ENCODE measurements around the gene ATR. TPM values are rescaled to one million over a fixed set of nuclear protein-coding genes. Genes with fewer than 3 reads are reported as not detected.

ATR gene
- total RNA-seq, 1 experiment from 2014 or later = 15.6 TPM

DNA sequence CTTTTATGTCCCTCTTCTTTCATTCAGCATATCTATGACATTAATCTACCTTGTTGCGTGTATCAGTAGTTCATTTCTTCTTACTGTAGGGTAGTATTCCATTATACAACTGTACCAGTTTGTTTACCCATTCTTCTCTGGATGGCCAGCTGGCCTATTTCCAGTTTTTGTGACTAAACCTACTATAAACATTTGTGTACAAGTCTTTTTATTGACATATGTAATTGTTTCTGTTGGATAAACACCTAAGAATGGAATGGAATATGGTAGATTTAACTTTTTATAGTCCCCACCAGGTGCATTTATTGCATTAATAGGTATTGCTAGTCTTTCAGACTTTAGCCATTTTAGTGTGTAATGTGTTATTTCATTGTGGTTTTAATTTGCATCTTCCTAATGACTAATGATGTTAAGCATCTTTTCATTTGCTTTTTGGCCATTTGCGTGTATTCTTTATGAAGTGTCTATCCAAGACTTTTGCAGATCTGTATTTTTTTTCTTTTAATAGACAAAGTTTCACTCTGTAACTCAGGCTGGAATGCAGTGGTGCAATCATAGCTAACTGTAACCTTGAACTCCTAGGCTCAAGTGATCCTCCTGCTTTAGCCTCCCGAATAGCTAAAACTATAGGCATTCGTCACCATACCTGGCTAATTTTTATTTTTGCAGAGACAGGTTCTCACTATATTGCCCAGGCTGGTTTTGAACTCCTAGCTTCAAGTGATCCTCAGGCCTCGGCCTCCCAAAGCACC is 88.8 kb downstream of the ATR start:
- H3K4me2 ChIP-seq (ENCODE audit: low read length) = peak overlapping the region; percentile 11; the same call in 1 of the 2 replicates
- ChIA-PET POLR2A (ENCODE audit: unreplicated experiment) (no interaction called here), CTCF (interaction anchor here (0.5 kb wide), 1 partner anchor 505 kb away, joined by 4 read pairs; no protein-coding TSS in a partner anchor)
- H4K20me1 ChIP-seq (ENCODE audit: low read length) = no peaks in the 10 kb centered on the region
- H3K79me2 ChIP-seq (ENCODE audit: low read length) = no peaks in the 10 kb centered on the region
- no peaks in the 10 kb centered on the region for H3K27me3 ChIP-seq (ENCODE audit: low read length)
- H3F3A ChIP-seq (ENCODE audit: low read length, unreplicated experiment) = no peaks in the 10 kb centered on the region
- no peak overlapping the region for H2AFZ ChIP-seq (ENCODE audit: low read length)
- no peak overlapping the region for H3K4me3 ChIP-seq (ENCODE audit: low read length)
- intact Hi-C loops (cut with micrococcal nuclease) = no loop called here
- TF ChIP-seq, protein P1, sequence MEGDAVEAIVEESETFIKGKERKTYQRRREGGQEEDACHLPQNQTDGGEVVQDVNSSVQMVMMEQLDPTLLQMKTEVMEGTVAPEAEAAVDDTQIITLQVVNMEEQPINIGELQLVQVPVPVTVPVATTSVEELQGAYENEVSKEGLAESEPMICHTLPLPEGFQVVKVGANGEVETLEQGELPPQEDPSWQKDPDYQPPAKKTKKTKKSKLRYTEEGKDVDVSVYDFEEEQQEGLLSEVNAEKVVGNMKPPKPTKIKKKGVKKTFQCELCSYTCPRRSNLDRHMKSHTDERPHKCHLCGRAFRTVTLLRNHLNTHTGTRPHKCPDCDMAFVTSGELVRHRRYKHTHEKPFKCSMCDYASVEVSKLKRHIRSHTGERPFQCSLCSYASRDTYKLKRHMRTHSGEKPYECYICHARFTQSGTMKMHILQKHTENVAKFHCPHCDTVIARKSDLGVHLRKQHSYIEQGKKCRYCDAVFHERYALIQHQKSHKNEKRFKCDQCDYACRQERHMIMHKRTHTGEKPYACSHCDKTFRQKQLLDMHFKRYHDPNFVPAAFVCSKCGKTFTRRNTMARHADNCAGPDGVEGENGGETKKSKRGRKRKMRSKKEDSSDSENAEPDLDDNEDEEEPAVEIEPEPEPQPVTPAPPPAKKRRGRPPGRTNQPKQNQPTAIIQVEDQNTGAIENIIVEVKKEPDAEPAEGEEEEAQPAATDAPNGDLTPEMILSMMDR (conservative IDR thresholded peaks at IDR 0.05; ENCODE audit: low read depth, low read length) = no peak
- TF ChIP-seq EZH2 (IDR thresholded peaks at IDR 0.05; ENCODE audit: low read length, unreplicated experiment) (no peak), EZH2phosphoT487 (IDR thresholded peaks at IDR 0.05; ENCODE audit: borderline replicate concordance, low read length) (no peak)
- DNase-seq = peak; percentile 92
- peaks cover 26% of the 10 kb centered on the region; the same call in 1 of the 2 replicates for H3K36me3 ChIP-seq (ENCODE audit: low read depth, low read length)
- peaks cover 27% of the 10 kb centered on the region for H3K4me1 ChIP-seq (ENCODE audit: insufficient read depth, low read length)
- ATAC-seq = peak; percentile 88
- H3K27ac ChIP-seq (ENCODE audit: low read length) = peak overlapping the region; percentile 84
- no peaks in the 10 kb centered on the region for H3K9me2 ChIP-seq (replicated peaks; ENCODE audit: low read length)
- H3K9ac ChIP-seq (ENCODE audit: low read length) = no peak overlapping the region; the same call in 1 of the 2 replicates
- H3K9me3 ChIP-seq (ENCODE audit: low read length) = no peaks in the 10 kb centered on the region
- no TSS peak for BruUV-seq (replicated peaks)

GRCh38 chr3:142484912-142485435 is 93.6 kb downstream of the ATR start:
- H3K27ac ChIP-seq (ENCODE audit: low read length) = peak overlapping the region; percentile 76
- TF ChIP-seq EZH2 (IDR thresholded peaks at IDR 0.05; ENCODE audit: low read length, unreplicated experiment) (no peak), EZH2phosphoT487 (IDR thresholded peaks at IDR 0.05; ENCODE audit: borderline replicate concordance, low read length) (no peak)
- TF ChIP-seq, protein P1 (conservative IDR thresholded peaks at IDR 0.05; ENCODE audit: low read depth, low read length) = no peak
- H3K79me2 ChIP-seq (ENCODE audit: low read length) = no peaks in the 10 kb centered on the region
- no peaks in the 10 kb centered on the region for H3K27me3 ChIP-seq (ENCODE audit: low read length)
- BruUV-seq (replicated peaks) = no TSS peak
- H3K9me2 ChIP-seq (replicated peaks; ENCODE audit: low read length) = no peaks in the 10 kb centered on the region
- no peak overlapping the region for H2AFZ ChIP-seq (ENCODE audit: low read length)
- no peak overlapping the region for H3K9ac ChIP-seq (ENCODE audit: low read length)
- peaks cover 31% of the 10 kb centered on the region for H3K4me1 ChIP-seq (ENCODE audit: insufficient read depth, low read length)
- no peak overlapping the region for H3K4me2 ChIP-seq (ENCODE audit: low read length)
- ChIA-PET CTCF (no interaction called here), POLR2A (ENCODE audit: unreplicated experiment) (no interaction called here)
- H3F3A ChIP-seq (ENCODE audit: low read length, unreplicated experiment) = no peaks in the 10 kb centered on the region
- peaks cover 23% of the 10 kb centered on the region for H3K36me3 ChIP-seq (ENCODE audit: low read depth, low read length)
- H3K9me3 ChIP-seq (ENCODE audit: low read length) = no peaks in the 10 kb centered on the region
- ATAC-seq (no peak), DNase-seq (peak; percentile 59)
- no peaks in the 10 kb centered on the region for H4K20me1 ChIP-seq (ENCODE audit: low read length)
- intact Hi-C loops (cut with micrococcal nuclease) = no loop called here
- no peak overlapping the region for H3K4me3 ChIP-seq (ENCODE audit: low read length)

DNA sequence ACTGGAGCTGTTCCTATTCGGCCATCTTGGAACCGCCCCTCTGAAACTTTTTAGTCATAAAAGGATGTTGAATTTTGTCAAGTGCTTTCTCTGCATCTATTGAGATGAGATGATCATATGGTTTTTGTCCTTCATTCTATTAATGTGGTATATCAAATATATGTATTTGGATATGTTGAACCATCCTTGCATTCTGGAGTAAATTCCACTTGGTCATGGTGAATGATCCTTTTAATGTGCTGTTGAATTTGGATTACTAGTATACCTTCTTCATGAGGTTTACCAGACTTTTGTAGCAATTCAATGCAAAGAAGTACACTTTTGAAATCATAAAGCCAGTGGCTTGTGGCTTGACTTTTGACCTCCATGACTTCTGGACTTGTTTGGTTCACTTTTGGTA is 97.3 kb downstream of the ATR start:
- Histone ChIP-seq H3K9ac (ENCODE audit: low read length) (no peak overlapping the region), H3K4me1 (ENCODE audit: insufficient read depth, low read length) (peaks cover 14% of the 10 kb centered on the region), H3K4me3 (ENCODE audit: low read length) (no peak overlapping the region), H3K79me2 (ENCODE audit: low read length) (no peaks in the 10 kb centered on the region), H3F3A (ENCODE audit: low read length, unreplicated experiment) (no peaks in the 10 kb centered on the region), H3K27me3 (ENCODE audit: low read length) (no peaks in the 10 kb centered on the region), H3K9me2 (replicated peaks; ENCODE audit: low read length) (no peaks in the 10 kb centered on the region), H3K36me3 (ENCODE audit: low read depth, low read length) (peaks cover 18% of the 10 kb centered on the region), H3K9me3 (ENCODE audit: low read length) (no peaks in the 10 kb centered on the region), H4K20me1 (ENCODE audit: low read length) (no peaks in the 10 kb centered on the region), H3K27ac (ENCODE audit: low read length) (no peak overlapping the region), H3K4me2 (ENCODE audit: low read length) (no peak overlapping the region), H2AFZ (ENCODE audit: low read length) (no peak overlapping the region)
- CTCF ChIA-PET = no interaction called here
- no TSS peak for BruUV-seq (replicated peaks)
- POLR2A ChIA-PET (ENCODE audit: unreplicated experiment) = no interaction called here
- ATAC-seq (no peak), DNase-seq (no peak)
- TF ChIP-seq, protein P1 (conservative IDR thresholded peaks at IDR 0.05; ENCODE audit: low read depth, low read length) = no peak
- intact Hi-C loops (cut with micrococcal nuclease) = no loop called here
